ACC112 (cell line): ENCODE results near the gene CAMK2B.
A peak's percentile ranks its signal among the peaks of the same experiment; 100 is the strongest.

Experiments used
- H2AFZ ChIP-seq: fragments of 200-600 bp; sonication (generic); one replicate; pipeline ENCODE4 v1.6.0; 2017; ENCODE audit warnings: antibody characterized with exemption, low read length; ENCODE audit not compliant: unreplicated experiment
- H3K27ac ChIP-seq: fragments of 200-600 bp; sonication (generic); 2 replicates; pipeline ENCODE4 v1.5.1; 2014; ENCODE audit warnings: low read depth, mild to moderate bottlenecking, antibody characterized with exemption, low read length, moderate library complexity
- H3K27me3 ChIP-seq: fragments of 200-600 bp; sonication (generic); 2 replicates; pipeline ENCODE4 v1.6.1; 2014; ENCODE audit warnings: mild to moderate bottlenecking, antibody characterized with exemption, low read length, moderate library complexity, mixed read lengths; ENCODE audit not compliant: insufficient read depth
- H3K36me3 ChIP-seq: fragments of 200-600 bp; sonication (generic); 2 replicates; pipeline ENCODE4 v1.6.1; 2016; ENCODE audit warnings: mild to moderate bottlenecking, antibody characterized with exemption, low read length, moderate library complexity, mixed read lengths; ENCODE audit not compliant: insufficient read depth
- H3K4me1 ChIP-seq: fragments of 200-600 bp; sonication (generic); one replicate; pipeline ENCODE4 v1.6.1; 2016; ENCODE audit warnings: low read length, mixed read lengths; ENCODE audit not compliant: insufficient read depth, unreplicated experiment, control insufficient read depth
- H3K4me3 ChIP-seq: fragments of 200-600 bp; sonication (generic); 2 replicates; pipeline ENCODE4 v1.5.1; 2014; ENCODE audit warnings: mild to moderate bottlenecking, low read depth, low read length
- H3K79me2 ChIP-seq: fragments of 200-600 bp; sonication (generic); one replicate; pipeline ENCODE4 v1.6.0; 2016; ENCODE audit warnings: low read length; ENCODE audit not compliant: control insufficient read depth, unreplicated experiment, insufficient read depth

CAMK2B gene

GRCh38 chr7:44291733-44292419 is 33.5 kb downstream of the CAMK2B start:
- no peak overlapping the region for H3K4me3 ChIP-seq
- peaks cover 7% of the 10 kb centered on the region for H3K4me1 ChIP-seq
- peak overlapping the region; percentile 24 for H2AFZ ChIP-seq
- no peaks in the 10 kb centered on the region for H3K27me3 ChIP-seq
- H3K36me3 ChIP-seq, result no peaks in the 10 kb centered on the region
- H3K27ac ChIP-seq, result peak overlapping the region; percentile 10; the same call in 1 of the 2 replicates
- no peaks in the 10 kb centered on the region for H3K79me2 ChIP-seq

GRCh38 chr7:44291066-44291732 is 34.2 kb downstream of the CAMK2B start:
- H3K27me3 ChIP-seq, result no peaks in the 10 kb centered on the region
- peak overlapping the region; percentile 24 for H2AFZ ChIP-seq
- peaks cover 7% of the 10 kb centered on the region for H3K4me1 ChIP-seq
- H3K4me3 ChIP-seq, result no peak overlapping the region
- no peaks in the 10 kb centered on the region for H3K79me2 ChIP-seq
- 0 out of 2 replicates have a peak overlapping the region, but pooled peaks have one; percentile 10 for H3K27ac ChIP-seq
- no peaks in the 10 kb centered on the region for H3K36me3 ChIP-seq

GRCh38 chr7:44290252-44290620 is 35.2 kb downstream of the CAMK2B start:
- H2AFZ ChIP-seq, result no peak overlapping the region
- no peak overlapping the region for H3K4me3 ChIP-seq
- peaks cover 7% of the 10 kb centered on the region for H3K4me1 ChIP-seq
- no peak overlapping the region for H3K27ac ChIP-seq
- H3K79me2 ChIP-seq, result no peaks in the 10 kb centered on the region
- H3K27me3 ChIP-seq, result no peaks in the 10 kb centered on the region
- H3K36me3 ChIP-seq, result no peaks in the 10 kb centered on the region

- H2AFZ ChIP-seq, result no peak overlapping the region
- no peak overlapping the region for H3K27ac ChIP-seq
- peaks cover 7% of the 10 kb centered on the region for H3K4me1 ChIP-seq
Measured at GRCh38 chr7:44289341-44290251, 35.8 kb downstream of the CAMK2B start.

GRCh38 chr7:44288811-44289340 is 36.5 kb downstream of the CAMK2B start:
- Histone ChIP-seq H3K27ac (no peak overlapping the region), H2AFZ (no peak overlapping the region), H3K79me2 (no peaks in the 10 kb centered on the region), H3K4me1 (peaks cover 7% of the 10 kb centered on the region), H3K27me3 (no peaks in the 10 kb centered on the region), H3K4me3 (no peak overlapping the region), H3K36me3 (no peaks in the 10 kb centered on the region)

More at GRCh38 chr7:44289341-44290251, 35.8 kb downstream of the CAMK2B start:
- no peaks in the 10 kb centered on the region for H3K79me2 ChIP-seq
- no peaks in the 10 kb centered on the region for H3K27me3 ChIP-seq
- H3K4me3 ChIP-seq, result no peak overlapping the region
- no peaks in the 10 kb centered on the region for H3K36me3 ChIP-seq

GRCh38 chr7:44288381-44288685 is 37.1 kb downstream of the CAMK2B start:
- H3K4me1 ChIP-seq, result peaks cover 7% of the 10 kb centered on the region
- H3K4me3 ChIP-seq, result no peak overlapping the region
- no peaks in the 10 kb centered on the region for H3K79me2 ChIP-seq
- H2AFZ ChIP-seq, result no peak overlapping the region
- no peak overlapping the region for H3K27ac ChIP-seq
- no peaks in the 10 kb centered on the region for H3K36me3 ChIP-seq
- no peaks in the 10 kb centered on the region for H3K27me3 ChIP-seq

GRCh38 chr7:44287488-44288380 is 37.7 kb downstream of the CAMK2B start:
- Histone ChIP-seq H3K27me3 (no peaks in the 10 kb centered on the region), H3K36me3 (no peaks in the 10 kb centered on the region), H3K4me3 (no peak overlapping the region), H3K4me1 (peaks cover 7% of the 10 kb centered on the region), H3K79me2 (no peaks in the 10 kb centered on the region), H3K27ac (no peak overlapping the region), H2AFZ (no peak overlapping the region)

GRCh38 chr7:44286618-44287487 is 38.5 kb downstream of the CAMK2B start:
- no peaks in the 10 kb centered on the region for H3K36me3 ChIP-seq
- H2AFZ ChIP-seq, result no peak overlapping the region
- H3K4me1 ChIP-seq, result peaks cover 11% of the 10 kb centered on the region
- H3K4me3 ChIP-seq, result no peak overlapping the region
- H3K79me2 ChIP-seq, result no peaks in the 10 kb centered on the region
- no peak overlapping the region for H3K27ac ChIP-seq
- H3K27me3 ChIP-seq, result no peaks in the 10 kb centered on the region

- Histone ChIP-seq H3K27ac (no peak overlapping the region), H3K27me3 (no peaks in the 10 kb centered on the region), H3K4me3 (no peak overlapping the region), H3K36me3 (no peaks in the 10 kb centered on the region), H2AFZ (no peak overlapping the region), H3K4me1 (peaks cover 8% of the 10 kb centered on the region), H3K79me2 (no peaks in the 10 kb centered on the region)
Measured at GRCh38 chr7:44286182-44286617, 39.2 kb downstream of the CAMK2B start.
